SKM-1 treated with dmso at 0.1 percent for 144 hours (cell line): ENCODE data around the gene RPIA.

ENCODE experiments used
- DNase-seq: peaks from one replicate; lab custom pipeline; 2025; ENCODE audit not compliant: unreplicated experiment; lab: John Stamatoyannopoulos, UW

Gene RPIA

DNA sequence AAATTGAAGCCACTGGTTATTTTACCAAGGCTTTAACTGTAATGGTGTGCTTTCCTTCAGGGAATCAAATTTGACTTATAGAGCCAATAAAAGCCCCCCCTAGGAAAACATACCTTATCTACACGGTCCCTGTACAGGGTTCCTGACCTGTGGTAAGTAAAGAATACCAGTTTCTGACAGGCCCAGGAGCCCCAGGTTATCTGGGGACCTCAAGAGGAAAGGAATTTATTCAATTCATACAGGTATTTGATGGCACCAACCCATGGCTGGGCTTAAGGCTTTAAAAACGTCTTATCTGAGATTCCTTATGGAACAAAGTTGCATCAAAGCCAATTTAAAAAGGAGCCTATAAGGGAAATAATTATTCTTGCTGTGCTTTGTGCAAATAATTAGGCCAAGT, 7.0 kb upstream of the RPIA start:
- DNase-seq = no peak

DNA sequence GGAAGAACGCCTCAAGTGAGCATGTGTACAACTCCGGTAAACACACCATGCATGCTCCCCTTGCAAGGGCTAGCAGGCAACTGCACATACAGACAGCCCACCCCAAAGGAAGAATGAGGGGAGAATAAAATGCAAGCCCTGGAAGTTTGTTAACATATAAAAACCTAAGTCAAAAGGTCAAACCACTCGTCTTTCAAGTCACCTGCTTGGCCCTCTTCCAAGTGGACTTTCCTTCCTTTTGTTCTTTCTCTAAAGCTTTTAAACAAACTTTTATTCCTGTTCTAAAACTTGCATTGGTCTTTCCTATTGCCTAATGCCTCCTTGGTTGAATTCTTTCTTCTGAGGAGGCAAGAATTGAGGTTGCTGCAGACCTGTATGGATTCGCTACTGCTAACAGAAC, 5.2 kb upstream of the RPIA start:
- no peak for DNase-seq

DNA sequence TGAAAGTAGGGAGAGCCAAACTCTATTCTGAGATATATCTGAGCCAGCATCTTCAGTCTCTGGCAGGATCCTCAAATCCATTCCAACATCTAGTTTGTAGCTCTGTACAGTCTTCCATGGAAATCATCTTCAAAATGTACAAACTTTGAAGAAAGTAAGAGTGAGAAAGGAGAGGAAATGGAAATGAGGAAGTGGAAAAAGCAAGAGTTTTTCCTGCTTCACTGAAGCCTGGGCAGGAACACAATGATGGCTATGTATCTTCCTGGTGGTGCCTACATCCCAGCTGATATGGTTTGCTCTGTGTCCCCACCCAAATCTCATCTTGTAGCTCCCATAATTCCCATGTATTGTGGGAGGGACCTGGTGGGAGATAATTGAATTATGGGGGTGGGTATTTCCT, 4.1 kb upstream of the RPIA start:
- no peak for DNase-seq

DNA sequence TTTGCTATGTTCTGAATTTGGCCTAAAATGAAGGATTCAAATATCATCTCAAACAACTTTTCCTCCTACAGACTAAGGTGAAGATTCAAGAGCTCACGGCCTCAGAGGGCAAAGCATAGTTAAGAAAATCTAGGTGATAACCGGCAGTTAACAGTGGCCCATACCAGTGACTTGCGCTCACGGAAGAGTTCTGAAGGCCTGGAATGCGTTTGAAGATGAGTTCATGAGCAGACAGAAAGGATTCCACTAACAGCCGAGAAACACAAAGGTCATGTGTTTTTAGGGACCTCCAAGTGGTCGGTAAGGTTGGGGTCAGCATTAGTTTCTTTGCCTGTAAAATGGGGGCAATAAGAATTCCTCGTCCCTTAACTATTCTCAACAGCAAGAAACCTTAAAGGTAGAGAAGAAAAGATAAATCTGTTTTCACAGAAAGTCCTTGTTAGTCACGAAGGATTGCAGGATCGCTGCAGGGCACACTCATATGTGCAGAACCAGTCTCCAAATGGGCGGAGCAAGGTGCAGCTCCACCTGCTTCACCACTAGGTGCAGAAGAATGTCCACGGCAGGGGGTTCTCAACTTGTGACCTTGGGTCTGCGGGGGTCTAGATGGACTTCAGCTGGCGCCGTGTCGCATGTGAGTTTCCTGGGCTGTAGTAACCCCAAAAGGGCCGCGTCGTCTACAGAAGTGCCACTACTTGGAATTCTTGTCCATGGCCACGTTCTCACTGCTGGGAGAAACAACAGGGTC, 708 bp upstream of the RPIA start:
- no peak for DNase-seq

DNA sequence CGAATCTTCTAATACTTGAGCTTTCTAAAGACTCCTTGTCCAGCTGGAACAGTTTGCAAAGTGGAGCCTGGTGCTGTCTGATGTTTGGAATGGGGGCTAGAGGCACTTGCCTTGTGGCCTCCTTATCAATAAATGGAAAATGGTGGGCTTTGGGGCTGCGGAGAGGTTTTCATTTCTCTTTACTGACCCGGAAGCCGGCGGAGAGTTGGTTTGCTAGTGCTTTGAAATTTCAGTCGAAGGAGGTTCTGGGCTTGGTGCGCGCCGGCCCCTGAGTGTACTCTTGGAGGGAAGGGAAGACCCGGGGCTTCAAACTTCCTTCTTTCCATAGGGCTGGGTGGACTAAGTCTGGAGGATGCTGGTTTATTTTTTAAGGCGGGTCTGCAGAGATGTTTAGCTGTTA, 714 bp downstream of the RPIA start:
- peak; percentile 19 for DNase-seq

DNA sequence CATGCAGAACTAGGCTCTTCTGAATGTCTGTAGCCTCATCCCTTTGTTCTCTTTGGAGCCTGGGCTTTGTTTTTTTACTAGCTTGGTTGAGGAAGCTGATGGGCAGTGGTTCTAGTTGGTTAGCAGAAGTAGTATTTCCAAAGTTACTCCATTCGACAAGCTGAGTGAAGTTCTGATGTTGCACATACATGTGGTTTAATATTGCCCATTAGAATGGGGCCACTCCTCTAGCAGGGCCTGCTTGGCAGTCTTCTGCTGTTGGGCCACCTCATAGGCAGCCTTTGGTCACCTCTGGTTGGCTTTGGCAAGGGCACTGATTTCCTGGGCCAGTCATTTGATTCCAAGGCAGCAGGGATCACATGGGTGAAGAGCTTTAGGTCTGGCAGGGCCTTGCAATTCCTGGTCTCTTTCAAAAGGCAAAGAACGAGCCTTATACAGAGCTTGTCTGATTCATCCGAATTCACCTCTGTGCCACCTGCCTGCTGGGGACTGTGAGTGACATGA, 2.5 kb downstream of the RPIA start:
- DNase-seq = peak; percentile 64

DNA sequence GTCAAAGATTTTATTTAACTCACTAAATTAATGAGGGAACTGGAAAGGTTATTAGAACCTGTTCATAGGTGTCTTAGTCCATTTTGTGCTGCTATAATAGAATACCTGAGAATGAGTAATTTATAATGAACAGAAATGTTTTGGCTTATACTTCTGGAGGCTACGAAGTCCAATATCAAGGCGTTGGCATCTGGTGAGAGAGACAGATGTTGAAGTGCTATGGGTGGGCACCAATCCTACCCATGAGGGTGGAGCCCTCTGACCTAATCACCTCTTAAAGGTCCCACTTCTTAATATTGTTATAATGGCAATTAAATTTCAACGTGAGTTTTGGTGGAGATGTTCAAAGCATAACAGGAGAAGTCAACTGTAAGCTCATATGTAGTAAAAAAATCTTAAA, 5.1 kb downstream of the RPIA start:
- DNase-seq = no peak

DNA sequence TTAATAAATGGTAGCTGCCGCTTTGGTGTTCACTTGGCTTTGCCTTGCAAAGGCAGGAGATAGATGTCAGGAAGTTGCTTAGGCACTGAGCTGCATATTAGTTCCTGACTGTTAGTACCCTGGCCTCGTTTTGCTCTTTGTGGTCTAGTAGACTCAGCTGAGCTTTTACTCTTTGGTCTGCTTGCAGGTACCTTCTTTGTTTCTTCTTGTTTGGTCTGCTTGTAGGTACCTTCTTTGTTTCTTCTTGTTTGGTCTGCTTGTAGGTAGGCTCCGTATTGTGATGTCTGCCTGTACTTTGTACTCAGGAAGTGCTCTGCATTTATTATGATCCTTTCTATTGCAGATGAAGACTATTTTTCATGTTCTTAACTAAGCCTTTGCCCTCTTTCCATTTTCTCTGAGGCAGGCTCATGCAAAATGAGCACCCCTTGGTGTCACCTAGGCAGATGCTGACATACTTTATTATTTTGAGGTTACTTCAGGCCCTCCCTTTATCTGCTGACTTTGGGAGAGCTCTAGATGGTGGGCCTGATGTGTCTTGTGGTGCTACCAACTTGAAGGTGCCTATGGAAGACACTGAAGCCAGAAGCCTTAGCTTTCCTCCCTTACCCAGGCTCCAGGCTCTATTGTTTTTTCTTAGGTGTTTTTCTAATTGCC, 6.0 kb downstream of the RPIA start:
- no peak for DNase-seq

DNA sequence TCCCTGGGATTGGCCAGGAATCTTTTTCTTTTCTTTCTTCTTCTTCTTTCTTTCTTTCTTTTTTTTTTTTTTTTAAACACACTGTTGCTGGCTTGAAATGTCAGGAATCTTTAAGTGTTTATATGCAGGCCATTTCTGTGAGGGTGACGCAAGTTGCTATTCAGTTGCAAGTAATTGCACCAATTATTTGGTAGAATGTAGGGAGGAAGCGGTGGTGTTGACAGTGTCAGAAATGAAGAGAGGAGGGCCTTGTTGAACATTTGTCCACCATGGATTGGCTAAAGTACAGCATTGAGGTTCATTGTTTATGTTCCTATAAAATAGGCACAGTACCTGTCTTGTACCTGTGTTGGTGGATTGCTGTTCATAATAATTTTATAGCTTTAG, 6.5 kb downstream of the RPIA start:
- DNase-seq = no peak

DNA sequence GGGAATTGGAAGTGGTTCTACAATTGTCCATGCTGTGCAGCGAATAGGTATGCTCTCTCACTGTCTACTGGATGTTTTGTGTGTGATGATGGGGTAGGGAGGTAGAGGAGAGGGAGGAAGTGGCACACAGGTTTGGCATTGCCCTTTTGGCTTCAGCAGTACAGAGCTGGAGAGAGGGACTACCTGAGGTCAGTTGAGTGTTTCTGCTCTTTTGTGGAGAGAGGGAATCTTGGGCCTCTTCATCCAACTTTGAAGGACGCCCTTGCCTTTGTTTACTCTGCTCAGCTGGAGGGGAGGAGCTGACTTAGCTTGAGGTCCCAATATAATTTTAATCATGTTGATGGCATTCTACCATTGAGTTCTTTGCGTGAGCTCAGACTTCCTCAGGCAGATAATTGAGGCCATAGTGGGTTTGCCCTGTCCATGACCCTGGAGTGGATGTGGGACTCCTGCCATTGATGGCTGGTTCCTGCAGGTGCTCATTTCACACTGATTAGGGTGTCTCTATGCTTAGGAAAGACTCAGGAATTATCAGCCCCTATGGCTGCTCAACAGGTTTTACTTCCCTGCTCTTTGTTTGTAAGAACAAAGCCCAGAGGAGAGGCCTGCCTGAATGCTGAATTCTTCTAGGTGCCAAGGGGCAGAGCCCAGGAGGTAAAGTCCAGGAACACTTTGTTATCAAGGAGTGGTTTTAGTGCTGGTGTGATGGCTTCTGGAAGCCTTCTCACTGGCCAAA, 7.2 kb downstream of the RPIA start:
- DNase-seq = no peak

DNA sequence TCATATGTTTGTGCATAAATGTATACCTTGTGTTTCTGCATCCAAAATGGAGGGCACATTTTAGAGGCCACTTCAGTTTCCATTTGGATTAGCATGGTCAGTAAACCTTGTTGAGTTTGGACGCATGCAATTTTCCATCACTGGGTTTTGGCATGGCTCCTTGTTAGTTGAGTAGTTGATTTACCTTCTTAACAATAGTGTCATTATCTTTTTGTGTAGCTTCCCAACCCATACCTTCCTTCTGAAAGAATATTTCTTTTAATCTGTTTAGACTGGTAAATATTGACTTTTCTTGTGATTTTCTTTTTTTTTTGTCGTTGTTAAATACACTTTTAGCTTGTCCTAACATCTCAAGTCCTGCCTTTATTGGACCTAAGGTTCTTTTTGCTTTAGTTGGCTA, 15.5 kb downstream of the RPIA start:
- DNase-seq = no peak

DNA sequence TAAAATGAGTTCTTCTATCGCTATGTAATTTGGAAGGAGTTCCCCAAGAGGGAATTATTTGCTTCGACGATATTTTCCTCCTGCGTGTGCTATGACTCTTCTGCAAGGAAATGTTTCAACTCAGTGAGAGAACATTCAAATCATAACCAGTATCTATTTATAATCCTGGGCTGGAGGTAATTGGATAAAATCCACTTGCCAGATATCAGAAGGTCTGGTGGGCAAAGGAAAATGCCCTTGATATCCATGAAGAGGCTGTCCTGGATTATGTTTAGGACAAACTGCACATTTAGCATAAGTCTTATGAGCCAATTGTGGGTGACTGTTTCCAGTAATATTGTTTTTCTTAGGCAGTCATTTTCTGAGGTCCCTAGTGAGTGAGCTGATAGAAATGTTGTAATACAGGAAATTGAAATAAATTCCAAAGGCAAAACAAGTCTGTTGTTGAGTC, 17.7 kb downstream of the RPIA start:
- no peak for DNase-seq

DNA sequence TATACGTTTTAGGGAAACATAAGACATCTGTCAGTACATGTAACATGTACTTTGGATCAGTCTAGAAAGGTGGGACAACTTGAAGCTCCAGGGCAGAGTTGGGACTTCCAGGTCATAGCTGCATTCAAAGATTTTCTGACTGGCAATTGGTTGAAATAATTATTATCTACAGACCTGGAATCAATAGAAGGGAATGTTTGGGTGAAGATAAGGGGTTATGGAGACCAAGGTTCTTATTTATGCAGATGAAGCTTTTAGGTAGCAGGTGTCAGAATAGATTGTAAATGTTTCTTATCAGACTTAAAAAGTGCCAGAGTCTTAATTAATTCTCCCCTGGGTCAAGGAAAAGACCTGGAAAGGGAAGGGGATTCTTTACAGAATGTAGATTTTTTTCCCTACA, 19.8 kb downstream of the RPIA start:
- DNase-seq = no peak

DNA sequence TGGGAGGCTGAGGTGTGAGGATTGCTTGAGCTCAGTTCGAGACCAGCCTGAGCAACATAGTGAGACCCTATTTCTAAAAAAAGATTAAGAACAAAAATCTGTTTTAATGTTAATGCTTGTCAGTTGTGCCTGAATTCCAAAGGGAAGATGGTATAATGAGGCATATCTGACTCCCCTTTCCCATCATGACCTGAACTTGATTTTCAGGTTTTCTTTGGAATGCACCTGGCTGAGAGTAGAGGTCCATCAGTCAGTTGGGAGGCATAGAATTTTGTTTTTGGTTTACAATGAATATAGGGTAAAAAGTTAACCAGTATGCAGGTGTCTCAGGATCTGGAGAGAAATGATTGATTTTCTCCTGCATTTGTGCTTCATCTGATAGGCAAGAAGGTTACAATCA, 20.4 kb downstream of the RPIA start:
- no peak for DNase-seq

DNA sequence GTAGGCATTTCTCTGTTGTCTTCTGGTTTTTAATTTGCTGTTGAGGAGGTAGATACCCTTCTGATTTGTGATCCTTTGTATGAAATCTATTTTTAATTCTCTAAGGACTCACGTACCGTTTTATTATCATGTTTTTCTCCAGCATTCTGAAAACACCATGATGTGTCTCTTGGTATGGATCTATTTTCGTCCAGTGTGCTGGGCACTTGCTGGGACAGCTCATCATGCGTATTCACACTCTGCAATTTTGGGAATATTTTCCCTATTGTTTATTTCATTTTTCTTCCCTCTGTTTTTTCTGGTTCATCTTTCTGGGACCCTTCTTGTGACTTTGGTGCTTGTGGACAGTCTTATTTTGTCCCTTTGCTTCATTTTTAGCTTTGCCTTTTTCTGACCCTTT, 21.9 kb downstream of the RPIA start:
- DNase-seq = no peak

DNA sequence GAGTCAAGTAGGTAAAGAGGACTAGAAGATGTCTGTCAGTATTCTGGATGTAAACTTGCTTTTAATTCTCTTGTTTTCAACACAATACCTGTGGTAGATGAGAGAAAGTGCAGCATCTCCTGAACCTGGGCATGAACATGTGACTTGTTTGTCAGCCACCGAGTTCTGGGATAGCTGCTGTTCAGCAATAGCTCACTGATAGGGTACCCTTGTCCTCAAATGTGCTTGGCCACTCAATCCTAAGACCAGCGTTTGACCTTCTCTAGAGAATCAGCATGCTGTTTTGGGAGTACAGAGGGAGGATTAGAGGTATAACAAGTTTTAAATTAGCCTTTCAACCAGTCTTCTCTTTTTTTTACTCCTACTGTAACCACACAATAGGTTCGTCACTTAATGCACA, 23.2 kb downstream of the RPIA start:
- no peak for DNase-seq

DNA sequence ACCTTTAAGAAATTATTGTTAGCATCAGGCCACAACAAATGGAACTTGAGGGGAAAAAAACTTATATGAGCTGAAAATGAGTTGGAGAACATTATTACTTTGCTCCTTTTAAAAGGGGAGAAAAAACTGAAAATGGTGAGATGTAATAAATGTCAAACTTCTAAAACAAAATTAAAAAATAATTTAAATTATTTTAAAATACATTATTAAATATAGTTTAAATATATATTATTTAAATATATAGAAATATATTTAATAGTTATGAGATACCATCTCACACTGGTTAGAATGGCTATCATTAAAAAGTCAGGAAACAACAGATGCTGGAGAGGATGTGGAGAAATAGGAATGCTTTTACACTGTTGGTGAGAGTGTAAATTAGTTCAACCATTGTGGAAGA, 28.9 kb downstream of the RPIA start:
- no peak for DNase-seq

DNA sequence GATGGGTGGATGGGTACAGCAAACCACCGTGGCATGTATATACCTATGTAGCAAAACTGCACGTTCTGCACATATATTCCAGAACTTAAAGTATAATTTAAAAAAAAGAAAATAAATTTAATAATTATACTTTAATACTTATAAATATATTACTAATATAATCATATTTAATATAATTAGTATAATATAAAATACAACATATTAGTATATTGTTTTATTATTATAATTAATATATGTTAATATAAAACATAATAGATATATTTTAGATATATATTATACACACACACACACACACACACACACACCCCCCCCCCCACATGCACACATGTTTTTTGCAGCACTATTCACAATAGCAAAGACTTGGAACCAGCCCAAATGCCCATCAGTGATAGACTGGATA, 29.8 kb downstream of the RPIA start:
- DNase-seq = no peak

DNA sequence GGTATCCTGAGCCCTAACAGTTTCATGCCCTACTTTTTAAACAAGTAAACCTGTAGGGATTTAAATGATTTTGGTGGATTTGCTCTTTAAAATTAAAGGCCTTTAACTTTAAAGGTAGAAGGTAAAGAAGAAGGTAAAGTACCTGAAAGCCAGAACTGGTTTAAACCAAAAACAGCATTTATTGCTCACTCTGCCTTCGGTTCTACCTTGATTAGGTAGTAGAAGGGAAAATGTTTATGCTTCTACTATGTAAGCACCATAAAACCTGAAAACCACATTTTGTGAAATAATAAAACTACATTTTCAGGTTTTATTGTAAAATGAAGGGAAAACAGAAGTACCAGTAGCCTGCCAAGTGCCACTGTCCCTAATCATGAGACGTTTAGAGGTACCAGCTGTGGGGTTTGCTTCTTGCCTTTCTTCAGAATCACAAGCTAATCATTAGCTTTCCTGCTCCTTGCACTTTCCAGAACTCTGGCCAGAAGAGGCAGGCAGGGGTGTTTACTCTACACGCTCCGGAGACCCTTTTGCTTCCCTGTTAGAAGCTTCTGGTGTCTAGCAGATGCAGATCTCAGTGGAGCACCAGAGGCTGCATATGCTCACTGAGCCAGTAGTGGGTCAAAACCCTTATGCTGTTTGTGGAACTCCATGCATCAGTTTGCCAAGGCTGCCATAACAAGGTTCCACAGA, 33.3 kb downstream of the RPIA start:
- no peak for DNase-seq

DNA sequence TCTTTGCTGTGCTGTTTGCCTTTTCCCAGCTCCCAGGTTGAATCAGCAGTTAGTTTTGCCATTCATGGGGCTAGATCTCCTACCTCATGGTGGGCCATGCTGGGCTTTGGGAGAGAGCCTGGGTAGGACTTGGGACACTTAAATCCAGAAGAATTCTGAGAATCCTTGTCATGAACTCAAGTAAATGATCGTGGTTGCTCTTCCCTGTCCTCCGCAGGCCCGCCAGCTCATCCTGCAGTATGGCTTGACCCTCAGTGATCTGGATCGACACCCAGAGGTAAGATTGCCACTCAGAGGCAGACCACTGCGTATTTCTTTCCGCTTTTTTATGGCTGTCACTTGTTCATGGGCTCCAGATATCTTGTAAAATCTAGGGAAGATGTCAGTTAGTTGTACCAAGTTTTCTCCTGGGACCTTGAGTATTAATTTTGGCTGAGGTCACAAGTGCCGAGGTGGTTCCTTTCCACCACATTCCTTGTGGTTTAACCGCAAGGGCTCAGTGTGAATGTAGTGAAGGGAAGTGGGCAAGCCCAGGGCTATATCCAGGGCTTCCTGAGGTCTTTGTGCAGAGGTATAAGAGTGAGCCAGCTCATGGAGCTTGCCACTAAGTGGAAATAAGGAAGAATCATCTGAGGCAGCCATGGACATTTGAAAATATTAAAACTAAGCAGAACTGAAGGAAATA, 37.7 kb downstream of the RPIA start:
- DNase-seq = peak; percentile 75
